Parathyroid adenoma (tissue), 2 donors: ENCODE data around the gene KRT82.

Experiments used
- H2AFZ ChIP-seq: fragments of 300-600 bp; sonication (generic); one replicate; pipeline ENCODE4 v1.7.0; 2017; ENCODE audit warnings: antibody characterized with exemption, mild to moderate bottlenecking
- H3K27ac ChIP-seq: fragments of 300-600 bp; sonication (generic); one replicate; pipeline ENCODE4 v1.7.0; 2017
- H3K27me3 ChIP-seq: fragments of 300-600 bp; sonication (generic); one replicate; pipeline ENCODE4 v1.7.0; 2017; ENCODE audit warnings: low read length; ENCODE audit not compliant: control insufficient read depth, insufficient read depth
- H3K36me3 ChIP-seq: fragments of 300-600 bp; sonication (generic); one replicate; pipeline ENCODE4 v1.7.0; 2017; ENCODE audit warnings: low read length; ENCODE audit not compliant: control insufficient read depth, insufficient read depth
- H3K4me1 ChIP-seq: fragments of 300-600 bp; sonication (generic); one replicate; pipeline ENCODE4 v1.7.0; 2017; ENCODE audit warnings: control low read depth
- H3K4me2 ChIP-seq: fragments of 300-600 bp; sonication (generic); one replicate; pipeline ENCODE4 v1.7.0; 2017; ENCODE audit warnings: low read length
- H3K4me3 ChIP-seq: fragments of 300-600 bp; sonication (generic); one replicate; pipeline ENCODE4 v1.7.0; 2017; ENCODE audit warnings: low read depth, low read length
- H3K79me2 ChIP-seq: fragments of 300-600 bp; sonication (generic); one replicate; pipeline ENCODE4 v1.7.0; 2017; ENCODE audit warnings: control low read depth
- H3K9ac ChIP-seq: fragments of 300-600 bp; sonication (generic); one replicate; pipeline ENCODE4 v1.7.0; 2017; ENCODE audit warnings: mild to moderate bottlenecking
- H3K9me3 ChIP-seq: fragments of 300-600 bp; sonication (generic); one replicate; pipeline ENCODE4 v1.7.0; 2017; ENCODE audit warnings: low read length; ENCODE audit not compliant: control insufficient read depth
- CTCF ChIP-seq: fragments of 300-600 bp; sonication (generic); IDR thresholded peaks from one replicate; pipeline ENCODE4 v1.7.0; 2017; ENCODE audit warnings: antibody characterized with exemption, mild to moderate bottlenecking
- donor health status: primary hyperparathyroidism.

Gene KRT82

GRCh38 chr12:52355176-52355575 lies 51.0 kb downstream of the KRT82 start:
- Histone ChIP-seq H3K27me3 (no peaks in the 10 kb centered on the region), H3K79me2 (no peaks in the 10 kb centered on the region), H3K4me3 (no peak overlapping the region), H2AFZ (no peak overlapping the region), H3K36me3 (no peaks in the 10 kb centered on the region), H3K4me2 (no peak overlapping the region), H3K9me3 (no peaks in the 10 kb centered on the region), H3K4me1 (no peaks in the 10 kb centered on the region), H3K27ac (no peak overlapping the region), H3K9ac (no peak overlapping the region)
- TF ChIP-seq CTCF: no peak

- Histone ChIP-seq H3K4me3 (no peak overlapping the region), H3K4me1 (no peaks in the 10 kb centered on the region), H2AFZ (no peak overlapping the region), H3K27ac (no peak overlapping the region), H3K9me3 (no peaks in the 10 kb centered on the region), H3K79me2 (no peaks in the 10 kb centered on the region), H3K4me2 (no peak overlapping the region), H3K27me3 (no peaks in the 10 kb centered on the region), H3K36me3 (no peaks in the 10 kb centered on the region), H3K9ac (no peak overlapping the region)
- TF ChIP-seq CTCF: no peak
Measured at GRCh38 chr12:52354200-52354599, 51.9 kb downstream of the KRT82 start.

GRCh38 chr12:52353766-52354165 lies 52.4 kb downstream of the KRT82 start:
- Histone ChIP-seq H3K4me2 (no peak overlapping the region), H3K36me3 (no peaks in the 10 kb centered on the region), H3K9ac (no peak overlapping the region), H3K9me3 (no peaks in the 10 kb centered on the region), H3K4me3 (no peak overlapping the region), H3K27ac (no peak overlapping the region), H3K4me1 (no peaks in the 10 kb centered on the region), H3K27me3 (no peaks in the 10 kb centered on the region), H2AFZ (no peak overlapping the region), H3K79me2 (no peaks in the 10 kb centered on the region)
- TF ChIP-seq CTCF: no peak

GRCh38 chr12:52352951-52353350 lies 53.2 kb downstream of the KRT82 start:
- TF ChIP-seq CTCF: no peak
- H3K4me3 ChIP-seq: no peak overlapping the region
- H3K79me2 ChIP-seq: no peaks in the 10 kb centered on the region
- H3K4me2 ChIP-seq: no peak overlapping the region
- H3K27me3 ChIP-seq: no peaks in the 10 kb centered on the region
- no peaks in the 10 kb centered on the region for H3K36me3 ChIP-seq
- H2AFZ ChIP-seq: no peak overlapping the region
- H3K9me3 ChIP-seq: no peaks in the 10 kb centered on the region
- H3K27ac ChIP-seq: no peak overlapping the region
- H3K9ac ChIP-seq: no peak overlapping the region
- no peaks in the 10 kb centered on the region for H3K4me1 ChIP-seq

- Histone ChIP-seq H3K4me1 (no peaks in the 10 kb centered on the region), H3K36me3 (no peaks in the 10 kb centered on the region), H3K9me3 (no peaks in the 10 kb centered on the region), H3K4me2 (no peak overlapping the region), H3K4me3 (no peak overlapping the region), H3K27me3 (no peaks in the 10 kb centered on the region), H3K9ac (no peak overlapping the region), H2AFZ (no peak overlapping the region), H3K27ac (no peak overlapping the region), H3K79me2 (no peaks in the 10 kb centered on the region)
- no peak for TF ChIP-seq CTCF
Measured at GRCh38 chr12:52351196-52352059, 54.7 kb downstream of the KRT82 start.
